Hepatocyte (in vitro differentiated cells): ENCODE data around the gene KRTAP10-2. TPM values are rescaled to one million over a fixed set of nuclear protein-coding genes. Genes with fewer than 3 reads are reported as not detected.
"Not testable (repeated sequence)": the region's sequence is repeated elsewhere in the genome, so short reads cannot be mapped to it uniquely, and the experiment has no call there.

Experiments
- DNase-seq: peaks from one replicate; pipeline ENCODE4 v3.0.0-alpha.2; 2016; ENCODE audit warnings: low spot score
- H2AFZ ChIP-seq: fragments of 200-600 bp; sonication (generic); 2 replicates; pipeline ENCODE4 v1.6.0; 2016; ENCODE audit warnings: antibody characterized with exemption, mild to moderate bottlenecking
- H3K27ac ChIP-seq: fragments of 200-600 bp; sonication (generic); 2 replicates; pipeline ENCODE4 v1.5.1; 2016; ENCODE audit warnings: mild to moderate bottlenecking
- H3K27me3 ChIP-seq: fragments of 200-600 bp; sonication (generic); 2 replicates; pipeline ENCODE4 v1.6.1; 2016
- H3K36me3 ChIP-seq: fragments of 200-600 bp; sonication (generic); replicated peaks from 2 replicates; pipeline ENCODE4 v1.5.1; 2016; ENCODE audit warnings: low read depth; ENCODE audit not compliant: insufficient read depth
- H3K4me1 ChIP-seq: fragments of 200-600 bp; sonication (generic); 2 replicates; pipeline ENCODE4 v1.5.1; 2016; ENCODE audit warnings: mild to moderate bottlenecking, moderate library complexity; ENCODE audit not compliant: insufficient read depth
- H3K4me2 ChIP-seq: fragments of 200-600 bp; sonication (generic); 2 replicates; pipeline ENCODE4 v1.6.0; 2016
- H3K4me3 ChIP-seq: fragments of 200-600 bp; sonication (generic); 2 replicates; pipeline ENCODE4 v1.5.1; 2016; ENCODE audit warnings: mild to moderate bottlenecking
- H3K79me2 ChIP-seq: fragments of 200-600 bp; sonication (generic); 2 replicates; pipeline ENCODE4 v1.6.0; 2017; ENCODE audit warnings: mild to moderate bottlenecking
- H3K9me2 ChIP-seq: fragments of 200-600 bp; sonication (generic); replicated peaks from 2 replicates; pipeline ENCODE4 v1.6.0; 2017; ENCODE audit warnings: mild to moderate bottlenecking; ENCODE audit not compliant: insufficient read depth
- H3K9me3 ChIP-seq: fragments of 200-600 bp; sonication (generic); 2 replicates; pipeline ENCODE4 v1.5.1; 2016; ENCODE audit warnings: low read depth, mild to moderate bottlenecking
- H4K20me1 ChIP-seq: fragments of 200-600 bp; sonication (generic); 2 replicates; pipeline ENCODE4 v1.6.0; 2016; ENCODE audit warnings: mild to moderate bottlenecking; ENCODE audit not compliant: insufficient read depth, poor library complexity, severe bottlenecking
- EZH2 ChIP-seq: fragments of 200-600 bp; sonication (generic); IDR thresholded peaks from 2 replicates; pipeline ENCODE4 v1.6.1; 2016; ENCODE audit warnings: antibody characterized with exemption, mild to moderate bottlenecking, borderline replicate concordance
- EZH2phosphoT487 ChIP-seq: fragments of 200-600 bp; sonication (generic); IDR thresholded peaks from one replicate; pipeline ENCODE4 v1.6.1; 2018; ENCODE audit warnings: antibody characterized with exemption, mild to moderate bottlenecking, low read depth, moderate library complexity; ENCODE audit not compliant: unreplicated experiment, severe bottlenecking
- WGBS: methylation state at CpG from one replicate; pipeline ENCODE4 v1.1.6; 2016; ENCODE audit warnings: low lambda C conversion rate; ENCODE audit errors: missing lambda C conversion rate; 5-methylcytosine and 5-hydroxymethylcytosine counted together
- polyA plus RNA-seq: library from polyadenylated mRNA; unstranded; fragments of >200 nt; fragmentation: Nextera tagmentation; extraction: Ambion mirVana; gene quantifications from 2 replicates; pipeline ENCODE4 v1.2.1, GENCODE V29; 2016
- total RNA-seq: library from RNA; depleted of rRNA; stranded (reverse); fragments of >200 nt; gene quantifications from 2 replicates; pipeline ENCODE4 v1.2.3, GENCODE V29; 2014
- TF ChIP-seq, protein P1 (sequence below): fragments of 200-600 bp; sonication (generic); IDR thresholded peaks from 2 replicates; pipeline ENCODE4 v1.5.1; 2016; ENCODE audit warnings: antibody characterized with exemption, mild to moderate bottlenecking; ENCODE audit not compliant: poor library complexity

The KRTAP10-2 gene
- total and polyA plus RNA-seq, 2 experiments from 2014 or later: not detected

DNA sequence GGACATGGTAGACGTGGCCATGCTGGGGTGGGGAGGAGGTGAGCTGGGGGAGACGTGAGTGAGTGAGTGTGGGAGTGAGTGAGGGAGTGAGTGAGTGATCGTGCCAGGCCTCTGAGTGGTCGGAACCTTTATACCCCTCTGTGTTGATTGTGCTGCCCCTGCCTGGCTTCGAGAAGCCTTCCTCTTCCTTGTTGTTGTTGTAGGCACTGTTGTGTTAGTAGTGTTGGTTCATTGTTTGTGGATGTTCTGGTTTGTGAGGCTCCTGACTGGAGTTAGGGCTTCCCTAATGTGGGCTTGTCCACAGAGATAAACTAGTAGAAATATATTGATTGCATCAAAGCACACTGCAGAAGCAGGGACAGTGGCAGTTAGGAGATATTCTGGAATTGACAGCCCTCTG, 7.4 kb upstream of the KRTAP10-2 start, which contains the start of gene KRTAP10-3:
TSS of gene KRTAP10-3 (minus strand) at position 101 of the 400 bp plus-strand sequence. CDS start at position 21, 80 bp downstream.
- H3K36me3 ChIP-seq: no peaks in the 10 kb centered on the region
- H2AFZ ChIP-seq: no peak within 1 kb of the TSS
- H3K9me3 ChIP-seq: no peaks in the 10 kb centered on the region
- 77% methylated on average over 5 of the region's 5 CpGs for WGBS
- no peaks in the 10 kb centered on the region for H3K9me2 ChIP-seq
- no peaks in the 10 kb centered on the region for H3K79me2 ChIP-seq
- no peak within 1 kb of the TSS for H3K4me3 ChIP-seq
- H3K4me1 ChIP-seq: no peaks in the 10 kb centered on the region
- no peak for TF ChIP-seq EZH2phosphoT487
- TF ChIP-seq, protein P1, sequence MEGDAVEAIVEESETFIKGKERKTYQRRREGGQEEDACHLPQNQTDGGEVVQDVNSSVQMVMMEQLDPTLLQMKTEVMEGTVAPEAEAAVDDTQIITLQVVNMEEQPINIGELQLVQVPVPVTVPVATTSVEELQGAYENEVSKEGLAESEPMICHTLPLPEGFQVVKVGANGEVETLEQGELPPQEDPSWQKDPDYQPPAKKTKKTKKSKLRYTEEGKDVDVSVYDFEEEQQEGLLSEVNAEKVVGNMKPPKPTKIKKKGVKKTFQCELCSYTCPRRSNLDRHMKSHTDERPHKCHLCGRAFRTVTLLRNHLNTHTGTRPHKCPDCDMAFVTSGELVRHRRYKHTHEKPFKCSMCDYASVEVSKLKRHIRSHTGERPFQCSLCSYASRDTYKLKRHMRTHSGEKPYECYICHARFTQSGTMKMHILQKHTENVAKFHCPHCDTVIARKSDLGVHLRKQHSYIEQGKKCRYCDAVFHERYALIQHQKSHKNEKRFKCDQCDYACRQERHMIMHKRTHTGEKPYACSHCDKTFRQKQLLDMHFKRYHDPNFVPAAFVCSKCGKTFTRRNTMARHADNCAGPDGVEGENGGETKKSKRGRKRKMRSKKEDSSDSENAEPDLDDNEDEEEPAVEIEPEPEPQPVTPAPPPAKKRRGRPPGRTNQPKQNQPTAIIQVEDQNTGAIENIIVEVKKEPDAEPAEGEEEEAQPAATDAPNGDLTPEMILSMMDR: no peak
- no peak for TF ChIP-seq EZH2
- no peak for DNase-seq
- no peaks in the 10 kb centered on the region for H3K27me3 ChIP-seq
- H4K20me1 ChIP-seq: no peaks in the 10 kb centered on the region
- H3K27ac ChIP-seq: no peak within 1 kb of the TSS
- H3K4me2 ChIP-seq: no peak within 1 kb of the TSS

- H3K4me3 ChIP-seq, H3K4me1 ChIP-seq, H3K27me3 ChIP-seq, H3K4me2 ChIP-seq, H3K27ac ChIP-seq, H3K36me3 ChIP-seq, H3K9me3 ChIP-seq, H4K20me1 ChIP-seq, H3K79me2 ChIP-seq, H3K9me2 ChIP-seq, H2AFZ ChIP-seq, DNase-seq: not testable (repeated sequence)
- WGBS: 80% methylated on average over 9 of the region's 10 CpGs
Observed at GRCh38 chr21:44558329-44558675, 7.0 kb upstream of the KRTAP10-2 start.

DNA sequence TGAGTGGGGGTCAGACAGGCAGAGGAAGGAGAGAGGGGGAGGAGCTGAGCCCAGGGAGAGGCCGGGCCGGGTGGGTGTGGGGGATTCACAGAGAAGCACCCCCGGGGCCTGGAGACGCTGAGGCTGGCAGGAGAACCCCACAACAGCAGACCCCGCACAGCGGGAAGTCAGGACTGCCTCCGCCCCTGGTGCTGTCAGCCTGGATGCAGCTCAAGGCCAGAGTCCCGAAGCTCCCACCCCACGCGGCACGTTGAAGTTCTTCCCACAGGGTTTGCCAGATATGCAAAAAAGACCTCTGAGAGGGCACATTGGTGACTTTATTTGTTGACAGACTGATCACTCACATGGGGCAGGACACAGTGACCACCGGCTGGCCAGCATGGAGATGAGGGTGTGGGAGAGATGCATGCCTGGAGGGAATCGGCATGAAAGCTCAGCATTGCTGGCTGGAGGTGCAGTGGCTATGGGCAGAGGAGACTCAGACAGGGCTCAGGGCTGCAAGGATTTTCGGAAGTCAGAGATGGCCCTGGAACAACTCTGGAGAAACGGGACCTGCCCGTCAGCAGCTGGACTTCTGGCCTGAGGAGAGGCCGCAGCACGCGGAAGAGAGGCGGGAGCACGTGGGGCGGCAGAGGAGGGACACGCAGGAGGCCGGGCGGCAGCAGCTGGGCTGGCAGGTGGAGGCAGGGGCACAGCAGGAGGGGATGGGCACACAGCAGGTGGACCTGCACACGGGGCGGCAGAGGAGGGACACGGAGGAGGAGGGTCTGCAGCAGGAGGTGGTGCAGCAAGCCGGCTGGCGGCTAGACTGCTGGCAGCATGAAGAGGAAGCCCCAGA, 6.4 kb upstream of the KRTAP10-2 start:
- no peak for DNase-seq
- H4K20me1 ChIP-seq: no peaks in the 10 kb centered on the region
- no peak overlapping the region for H2AFZ ChIP-seq
- no peaks in the 10 kb centered on the region for H3K9me3 ChIP-seq
- no peaks in the 10 kb centered on the region for H3K36me3 ChIP-seq
- no peaks in the 10 kb centered on the region for H3K27me3 ChIP-seq
- no peak overlapping the region for H3K27ac ChIP-seq
- no peaks in the 10 kb centered on the region for H3K79me2 ChIP-seq
- H3K4me3 ChIP-seq: no peak overlapping the region
- no peak for TF ChIP-seq EZH2
- TF ChIP-seq, protein P1: no peak
- no peaks in the 10 kb centered on the region for H3K9me2 ChIP-seq
- 80% methylated on average over 28 of the region's 30 CpGs for WGBS
- no peaks in the 10 kb centered on the region for H3K4me1 ChIP-seq
- no peak overlapping the region for H3K4me2 ChIP-seq

GRCh38 chr21:44556879-44557278, 5.6 kb upstream of the KRTAP10-2 start:
- H3K4me1 ChIP-seq: no peaks in the 10 kb centered on the region
- H4K20me1 ChIP-seq: no peaks in the 10 kb centered on the region
- no peaks in the 10 kb centered on the region for H3K27me3 ChIP-seq
- H3K9me2 ChIP-seq: no peaks in the 10 kb centered on the region
- H3K4me2 ChIP-seq: no peak overlapping the region
- H3K79me2 ChIP-seq: no peaks in the 10 kb centered on the region
- DNase-seq: no peak
- no peaks in the 10 kb centered on the region for H3K9me3 ChIP-seq
- no peak overlapping the region for H3K27ac ChIP-seq
- TF ChIP-seq EZH2phosphoT487 (no peak), EZH2 (no peak)
- TF ChIP-seq, protein P1: no peak
- no peak overlapping the region for H2AFZ ChIP-seq
- 88% methylated on average over 9 of the region's 9 CpGs for WGBS
- H3K4me3 ChIP-seq: no peak overlapping the region
- H3K36me3 ChIP-seq: no peaks in the 10 kb centered on the region
